ENCODE results near the gene SSBP3.
"Not testable (repeated sequence)": the region's sequence is repeated elsewhere in the genome, so short reads cannot be mapped to it uniquely, and the experiment has no call there.

Gene SSBP3

GRCh38 chr1:54244655-54245054 is 161.5 kb downstream of the SSBP3 start:
- no peak for DNase-seq (ENCODE audit: low read depth in 2 of 2)

GRCh38 chr1:54243022-54243421 is 163.2 kb downstream of the SSBP3 start:
- no peak for DNase-seq (ENCODE audit: low read depth in 2 of 2)

GRCh38 chr1:54241364-54241763 is 164.8 kb downstream of the SSBP3 start:
- DNase-seq (ENCODE audit: low read depth in 2 of 2): no peak

- DNase-seq (ENCODE audit: low read depth in 2 of 2): no peak
Measured at GRCh38 chr1:54240741-54241335, 165.4 kb downstream of the SSBP3 start.

GRCh38 chr1:54239631-54240031 is 166.6 kb downstream of the SSBP3 start:
- DNase-seq (ENCODE audit: low read depth in 2 of 2): no peak

DNA sequence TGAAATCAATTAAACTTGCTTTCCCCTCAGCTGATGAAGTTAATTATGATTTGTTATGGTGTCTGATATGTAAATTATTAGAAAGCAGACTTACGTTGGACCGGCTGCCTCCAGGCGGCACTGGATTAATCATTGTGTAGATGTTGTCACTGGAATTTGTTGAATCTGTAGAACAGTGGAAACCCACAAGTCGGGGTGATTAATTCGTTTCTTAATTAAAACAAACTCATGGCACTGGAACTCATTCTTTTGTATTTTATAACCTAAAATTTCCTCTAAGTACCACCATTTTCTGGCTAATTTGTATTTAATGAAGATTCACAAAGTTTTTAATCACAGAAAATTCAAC is 167.2 kb downstream of the SSBP3 start:
- DNase-seq (ENCODE audit: low read depth in 2 of 2): no peak

- DNase-seq (ENCODE audit: low read depth in 2 of 2): no peak
Measured at GRCh38 chr1:54238353-54239034, 167.7 kb downstream of the SSBP3 start.

DNA sequence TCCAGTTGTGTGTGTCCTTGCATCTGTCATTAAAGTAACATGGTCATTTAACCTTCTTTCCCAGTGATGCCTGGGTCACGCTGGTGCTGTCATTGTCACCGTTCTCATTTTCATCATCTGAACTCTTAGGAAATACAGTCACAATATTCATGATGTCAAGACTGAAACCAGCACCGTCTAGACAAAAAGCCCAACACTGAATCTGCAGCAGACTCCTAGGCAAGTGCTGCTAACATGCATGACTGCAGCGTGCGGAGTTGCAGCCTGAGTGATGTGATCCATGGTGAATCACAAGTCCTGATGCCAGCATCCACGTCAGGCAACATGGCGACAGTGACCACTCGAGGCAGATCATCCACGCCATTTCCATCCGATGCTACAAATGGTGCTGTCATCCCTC is 168.6 kb downstream of the SSBP3 start:
- DNase-seq (ENCODE audit: low read depth in 2 of 2): no peak

- no peak for DNase-seq (ENCODE audit: low read depth in 2 of 2)
Measured at GRCh38 chr1:54234284-54234683, 171.9 kb downstream of the SSBP3 start.

GRCh38 chr1:54233196-54233595 is 173.0 kb downstream of the SSBP3 start:
- DNase-seq (ENCODE audit: low read depth in 2 of 2): not testable (repeated sequence)

- DNase-seq (ENCODE audit: low read depth in 2 of 2): peak in 1 of 2 experiments; percentile 41
Measured at GRCh38 chr1:54230507-54231339, 175.5 kb downstream of the SSBP3 start.

DNA sequence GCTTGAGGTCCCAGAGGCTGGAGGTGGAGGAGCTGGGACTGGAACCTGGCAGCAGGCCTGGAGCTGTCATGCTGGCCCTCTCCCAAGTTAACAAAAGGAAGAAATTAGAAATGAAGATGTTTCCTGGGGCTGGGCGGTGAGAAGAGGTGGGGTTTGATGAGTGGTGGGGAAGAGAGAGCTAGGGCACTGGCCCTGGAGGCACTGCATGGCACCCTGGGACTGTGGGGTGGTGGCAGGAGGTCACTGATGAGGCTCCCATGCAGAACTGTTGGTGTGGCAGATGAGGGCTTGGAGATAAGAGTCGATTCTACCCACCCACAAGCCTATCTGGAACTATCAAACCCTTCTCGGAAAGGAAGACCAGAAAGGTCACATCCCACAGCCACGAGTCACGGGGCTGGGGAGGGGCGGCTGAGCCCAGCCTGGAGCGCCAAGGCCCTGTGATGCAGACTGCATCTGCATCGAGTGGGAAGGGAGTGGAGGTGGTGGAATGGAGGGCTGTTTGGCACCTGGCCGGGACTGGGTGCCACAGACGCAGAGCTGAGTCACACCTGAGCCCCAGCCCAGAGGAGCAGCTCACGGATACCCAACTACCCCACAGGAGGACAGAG is 176.8 kb downstream of the SSBP3 start:
- peak in 1 of 2 experiments; percentile 11 for DNase-seq (ENCODE audit: low read depth in 2 of 2)

DNA sequence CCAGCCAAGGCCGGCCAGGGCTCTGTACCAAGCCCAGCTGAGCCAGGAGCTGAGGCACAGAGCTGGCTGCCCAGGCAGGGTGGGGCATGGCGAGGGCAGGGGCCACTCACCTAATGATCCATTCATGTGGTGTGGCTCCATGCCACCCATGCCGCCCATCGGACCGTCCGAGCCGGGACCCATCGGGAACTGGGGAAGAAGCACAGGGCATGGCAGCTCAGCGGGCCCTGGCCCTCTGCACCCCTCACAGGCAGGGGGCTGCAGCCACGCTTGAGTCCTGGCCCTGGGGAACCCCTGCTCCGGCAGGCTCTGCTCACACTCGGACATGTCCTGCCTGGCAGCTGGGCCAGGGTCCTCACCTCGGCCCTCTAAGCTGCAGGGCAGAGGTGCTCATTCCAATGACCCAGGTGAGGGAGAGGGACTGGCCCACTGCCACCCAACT is 177.5 kb downstream of the SSBP3 start:
- no peak for DNase-seq (ENCODE audit: low read depth in 2 of 2)

GRCh38 chr1:54227891-54228310 is 178.3 kb downstream of the SSBP3 start:
- DNase-seq (ENCODE audit: low read depth in 2 of 2): no peak

GRCh38 chr1:54227091-54227602 is 179.0 kb downstream of the SSBP3 start:
- no peak for DNase-seq (ENCODE audit: low read depth in 2 of 2)

DNA sequence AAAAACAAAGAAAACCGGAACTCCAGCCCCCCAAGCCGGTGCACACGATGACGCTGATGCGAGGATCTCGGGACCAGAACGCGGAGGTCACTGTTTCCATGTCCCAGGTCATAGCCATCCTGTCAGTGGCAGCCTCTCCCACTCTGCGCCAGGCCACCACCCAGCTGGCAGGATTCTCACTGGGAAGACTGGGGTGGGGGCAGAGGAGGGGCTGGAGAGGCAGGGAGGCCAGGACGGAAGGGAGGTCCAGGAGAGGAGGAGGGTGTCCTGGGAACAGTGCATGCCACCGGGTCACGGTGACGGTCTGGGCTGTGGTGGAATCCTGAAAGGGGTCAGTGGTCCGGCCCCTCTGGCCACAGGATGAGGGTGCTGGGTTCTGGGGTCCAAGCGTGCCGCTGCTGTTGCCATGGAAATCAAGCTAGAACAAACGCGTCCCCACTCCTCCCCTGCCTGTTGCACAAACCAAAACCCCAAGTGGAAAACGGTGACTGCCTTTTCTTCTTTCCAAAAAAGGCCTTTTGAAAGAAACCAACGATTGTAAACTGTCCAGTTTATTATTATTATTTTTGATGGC is 180.1 kb downstream of the SSBP3 start:
- no peak for DNase-seq (ENCODE audit: low read depth in 2 of 2)

DNA sequence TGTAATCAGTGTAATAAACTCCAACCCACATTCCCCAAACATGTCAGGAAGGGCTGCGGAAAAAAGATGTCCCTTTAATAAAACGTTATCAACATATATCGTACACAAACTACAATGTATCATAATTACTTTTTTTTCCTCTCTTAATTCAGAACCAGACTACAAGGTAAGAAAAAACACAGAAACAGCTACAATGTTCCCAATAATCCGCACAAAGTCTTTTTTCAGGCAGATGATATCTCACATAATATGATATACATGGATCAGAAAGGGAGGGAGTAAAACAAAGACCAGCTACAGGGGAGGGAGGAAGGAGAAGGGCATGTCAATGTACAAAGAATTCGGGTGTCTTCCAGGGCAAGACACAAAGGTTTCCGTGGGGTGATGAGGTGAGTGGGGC is 180.8 kb downstream of the SSBP3 start:
- DNase-seq (ENCODE audit: low read depth in 2 of 2): no peak

DNA sequence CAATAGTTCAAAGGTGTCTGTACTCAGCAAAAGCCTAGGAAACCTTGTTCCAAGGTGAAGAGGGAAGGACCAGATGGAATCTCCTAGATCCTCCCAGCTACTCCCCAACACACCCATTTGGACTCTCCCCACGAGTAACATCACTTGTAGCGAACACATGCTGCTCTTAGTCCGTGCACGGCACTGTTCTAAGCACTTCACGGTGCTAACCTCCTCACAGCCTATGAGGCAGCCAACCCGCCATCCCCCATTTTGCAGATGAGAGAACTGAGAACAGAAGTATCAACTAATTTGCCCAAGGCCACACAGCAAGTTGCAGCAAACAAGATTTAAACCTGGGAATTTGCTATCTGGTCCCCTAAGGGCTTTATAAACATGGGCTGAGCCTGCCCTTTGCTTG is 182.0 kb downstream of the SSBP3 start:
- DNase-seq (ENCODE audit: low read depth in 2 of 2): no peak

GRCh38 chr1:54223441-54224202 is 182.6 kb downstream of the SSBP3 start:
- no peak for DNase-seq (ENCODE audit: low read depth in 2 of 2)

- no peak for DNase-seq (ENCODE audit: low read depth in 2 of 2)
Measured at GRCh38 chr1:54222711-54223110, 183.5 kb downstream of the SSBP3 start.

DNA sequence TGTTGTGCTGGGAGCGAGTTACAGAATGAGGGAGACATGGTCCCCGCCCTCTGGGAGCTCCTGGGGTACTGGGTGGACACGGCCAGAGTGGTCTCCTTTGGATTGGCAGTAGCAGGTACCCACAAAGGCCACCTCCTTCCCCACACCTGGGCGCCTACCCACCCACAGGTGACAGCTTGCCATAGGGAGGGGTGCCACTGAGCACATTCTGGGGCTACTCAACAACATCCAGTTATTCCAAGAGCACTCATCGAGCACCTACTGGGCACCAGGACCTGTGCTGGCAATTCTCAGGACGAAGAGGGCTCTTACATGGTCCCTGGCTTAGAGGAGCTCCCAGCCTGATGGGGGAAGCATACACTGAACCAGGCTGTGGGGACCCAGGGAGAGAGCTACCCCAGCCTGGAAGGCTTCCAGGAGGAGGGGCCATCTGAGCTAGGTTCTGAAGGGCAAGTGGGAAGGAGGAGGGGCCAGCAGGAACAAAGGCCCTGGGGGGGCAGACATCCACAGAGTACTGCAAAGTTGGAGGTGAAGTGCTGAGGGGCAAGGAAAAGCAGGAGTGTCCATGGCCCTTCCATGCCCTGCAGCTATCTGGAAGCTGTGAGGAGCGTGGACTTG is 184.2 kb downstream of the SSBP3 start:
- no peak for DNase-seq (ENCODE audit: low read depth in 2 of 2)

All from stimulated activated CD4-positive, alpha-beta T cell treated with anti-CD3 and anti-CD28 coated beads, Interleukin-12 subunit alpha, Interleukin-12 subunit beta, amount 100 ng/mL, for 24 hours (primary cell).